Activated CD4-positive, alpha-beta T cell treated with anti-CD3 and anti-CD28 coated beads, Interleukin-2, amount 50 U/mL, for 1 hour (primary cell): ENCODE results near the gene OR10P1.
"Not testable (repeated sequence)": the region's sequence is repeated elsewhere in the genome, so short reads cannot be mapped to it uniquely, and the experiment has no call there.

Experiments
- DNase-seq: peaks from one replicate; pipeline ENCODE4 v3.0.0-alpha.2; 2020

The OR10P1 gene, protein sequence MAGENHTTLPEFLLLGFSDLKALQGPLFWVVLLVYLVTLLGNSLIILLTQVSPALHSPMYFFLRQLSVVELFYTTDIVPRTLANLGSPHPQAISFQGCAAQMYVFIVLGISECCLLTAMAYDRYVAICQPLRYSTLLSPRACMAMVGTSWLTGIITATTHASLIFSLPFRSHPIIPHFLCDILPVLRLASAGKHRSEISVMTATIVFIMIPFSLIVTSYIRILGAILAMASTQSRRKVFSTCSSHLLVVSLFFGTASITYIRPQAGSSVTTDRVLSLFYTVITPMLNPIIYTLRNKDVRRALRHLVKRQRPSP

DNA sequence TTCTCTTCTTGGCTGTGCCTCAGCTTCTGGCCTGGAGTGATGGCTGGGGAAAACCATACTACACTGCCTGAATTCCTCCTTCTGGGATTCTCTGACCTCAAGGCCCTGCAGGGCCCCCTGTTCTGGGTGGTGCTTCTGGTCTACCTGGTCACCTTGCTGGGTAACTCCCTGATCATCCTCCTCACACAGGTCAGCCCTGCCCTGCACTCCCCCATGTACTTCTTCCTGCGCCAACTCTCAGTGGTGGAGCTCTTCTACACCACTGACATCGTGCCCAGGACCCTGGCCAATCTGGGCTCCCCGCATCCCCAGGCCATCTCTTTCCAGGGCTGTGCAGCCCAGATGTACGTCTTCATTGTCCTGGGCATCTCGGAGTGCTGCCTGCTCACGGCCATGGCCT, at the start of gene OR10P1:
OR10P1 (plus strand) TSS at position 40 of the 400 bp plus-strand sequence; CDS start at position 40, 0 bp downstream.
- no peak for DNase-seq

DNA sequence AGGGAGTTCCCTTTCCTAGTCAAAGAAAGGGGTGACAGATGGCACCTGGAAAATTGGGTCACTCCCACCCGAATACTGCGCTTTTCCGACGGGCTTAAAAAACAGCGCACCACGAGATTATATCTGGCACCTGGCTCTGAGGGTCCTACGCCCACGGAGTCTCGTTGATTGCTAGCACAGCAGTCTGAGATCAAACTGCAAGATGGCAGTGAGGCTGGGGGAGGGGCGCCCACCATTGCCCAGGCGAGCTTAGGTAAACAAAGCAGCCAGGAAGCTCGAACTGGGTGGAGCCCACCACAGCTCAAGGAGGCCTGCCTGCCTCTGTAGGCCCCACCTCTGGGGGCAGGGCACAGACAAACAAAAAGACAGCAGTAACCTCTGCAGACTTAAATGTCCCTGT, 46.5 kb upstream of the OR10P1 start:
- not testable (repeated sequence) for DNase-seq

DNA sequence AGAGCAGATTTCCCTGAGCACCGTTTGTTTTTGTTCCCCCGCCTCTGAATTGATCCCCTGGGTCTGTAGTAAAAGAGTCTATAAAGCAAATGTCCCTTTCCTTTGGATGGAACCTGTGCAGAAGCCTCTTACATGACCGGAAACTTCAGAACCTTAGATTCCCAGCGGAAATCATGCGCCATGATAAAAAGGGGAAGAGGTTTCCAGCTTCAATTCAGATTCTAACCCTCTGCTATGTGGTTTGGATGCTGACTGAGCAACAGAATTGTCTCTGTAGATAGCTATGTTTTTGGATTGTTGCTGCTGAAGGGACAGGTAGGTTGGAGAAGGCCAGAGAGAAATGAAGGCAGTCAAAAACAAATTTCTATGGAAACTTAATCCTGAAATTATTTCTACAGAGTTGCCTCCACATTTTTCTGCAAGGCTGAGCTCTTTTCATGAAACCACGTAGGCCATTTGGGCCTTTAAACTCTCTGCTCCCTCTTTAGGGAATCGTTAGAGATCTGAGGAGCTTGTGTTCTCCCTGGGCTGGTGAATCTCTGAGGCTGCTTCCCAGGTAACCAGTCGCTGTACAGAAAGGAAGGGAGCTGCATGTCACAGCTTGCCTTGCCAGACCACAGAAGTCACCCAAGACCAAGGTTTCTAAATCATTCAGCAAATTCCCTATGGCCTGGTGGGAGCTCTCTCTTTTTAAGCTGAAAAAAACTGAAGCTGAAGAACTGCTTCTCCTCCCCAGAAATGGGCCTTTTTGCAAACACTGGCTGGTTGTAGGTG, 28.7 kb upstream of the OR10P1 start:
- no peak for DNase-seq

DNA sequence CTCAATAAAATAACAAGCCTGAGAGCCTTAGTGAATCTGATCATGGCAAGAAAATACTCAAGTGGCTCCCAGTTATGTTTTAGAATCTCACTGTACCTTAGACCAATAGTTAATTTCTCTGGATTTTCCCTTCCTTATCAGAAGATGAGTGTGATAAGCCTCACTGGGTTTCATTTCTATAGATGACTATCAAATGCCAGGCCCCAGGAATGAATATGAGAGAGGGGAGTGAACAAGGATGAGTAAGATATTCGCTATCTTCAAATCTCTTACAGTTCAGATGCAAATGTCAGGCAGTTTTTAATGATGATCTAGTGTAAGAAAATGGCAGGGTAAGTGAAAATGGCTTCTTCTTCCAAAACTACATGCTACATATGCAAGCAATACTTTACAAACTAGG, 26.1 kb upstream of the OR10P1 start:
- DNase-seq = no peak

DNA sequence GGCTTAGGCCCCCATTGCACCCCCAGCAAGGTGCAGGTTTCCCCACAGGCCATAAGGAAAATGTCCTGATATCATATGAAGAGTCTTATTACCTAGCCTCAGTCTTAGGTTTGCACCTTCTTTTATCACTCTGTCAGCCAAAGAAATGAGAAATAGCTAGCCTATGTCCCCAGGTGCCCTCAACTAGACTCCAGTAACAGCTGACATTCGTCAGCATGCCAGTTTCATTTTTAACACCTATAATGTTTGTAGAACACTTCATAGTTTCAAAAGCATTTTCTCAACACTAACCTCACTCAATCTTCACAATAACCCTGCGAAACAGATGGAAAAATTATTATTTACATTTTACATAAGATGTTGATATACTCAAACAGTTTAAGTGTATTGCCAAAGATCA, 24.0 kb upstream of the OR10P1 start:
- no peak for DNase-seq

DNA sequence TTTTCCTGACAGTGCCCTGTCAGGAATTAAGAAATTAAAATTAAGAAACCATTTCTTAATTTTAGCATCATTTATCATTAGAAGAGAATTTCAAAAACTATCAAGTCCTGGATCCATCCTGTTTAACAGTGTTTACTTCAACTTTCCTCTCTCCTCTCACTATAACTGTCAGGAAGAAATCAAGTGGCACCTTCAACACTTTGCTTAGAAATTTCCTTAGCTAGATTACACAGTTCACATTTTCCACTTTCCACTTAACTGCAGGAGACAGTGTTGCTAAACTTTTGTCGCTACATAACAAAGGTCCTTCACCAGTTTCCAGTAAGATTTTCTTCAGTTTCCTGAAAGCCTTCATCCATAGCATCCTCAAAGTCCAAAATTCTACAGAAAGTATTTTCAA, 21.9 kb upstream of the OR10P1 start:
- no peak for DNase-seq

DNA sequence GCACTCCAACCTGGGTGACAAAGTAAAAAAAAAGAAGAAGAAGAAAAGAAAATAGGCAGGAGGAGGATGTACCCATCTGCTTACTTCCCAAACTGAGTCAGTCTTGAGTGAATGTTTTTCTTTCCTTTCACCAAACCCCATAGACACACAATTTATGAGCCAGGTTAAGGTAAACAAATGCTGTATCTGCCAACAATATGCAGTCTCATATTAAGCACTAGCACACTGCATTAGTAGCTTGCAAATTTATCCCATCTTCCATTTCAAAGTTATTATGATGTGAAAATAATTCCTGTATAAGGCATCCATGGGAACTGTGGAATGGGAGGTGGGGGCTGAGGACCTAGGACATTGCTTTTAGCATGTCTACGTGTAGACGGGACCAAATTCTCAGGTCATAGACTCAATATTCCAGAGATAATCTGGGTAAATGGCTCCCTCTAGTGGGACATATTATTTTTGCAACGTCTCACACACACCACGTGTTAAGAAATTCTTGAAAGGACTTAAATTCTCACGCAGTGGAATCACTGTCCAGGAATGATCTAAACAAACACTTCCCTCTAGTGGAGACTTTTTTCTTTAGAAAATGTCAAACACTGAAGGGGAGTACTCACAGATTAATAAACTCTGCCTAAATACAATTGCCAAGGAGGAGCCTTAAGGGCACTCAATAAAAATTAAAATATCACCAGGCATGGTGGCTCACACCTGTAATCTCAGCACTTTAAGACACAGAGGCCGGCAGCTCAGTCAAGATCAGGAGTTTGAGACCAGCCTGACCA, 17.1 kb upstream of the OR10P1 start:
- DNase-seq = no peak

DNA sequence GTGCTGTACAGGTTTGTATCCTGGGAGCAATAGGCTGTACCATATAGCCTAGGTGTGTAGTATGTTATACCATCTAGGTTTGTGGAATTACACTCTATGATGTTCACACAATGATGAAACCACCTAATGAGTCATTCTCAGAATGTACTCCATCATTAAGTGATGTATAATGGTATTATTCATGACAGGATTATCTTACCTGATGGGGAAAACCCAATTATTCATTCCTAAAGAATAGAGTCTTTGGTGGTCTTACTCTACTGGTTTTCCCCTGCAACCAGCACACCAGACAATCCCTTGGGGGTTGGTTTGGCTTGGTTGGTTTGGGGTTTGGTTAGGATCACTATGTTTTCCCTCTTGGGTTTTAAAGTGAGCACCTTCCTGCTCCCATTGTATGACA, 12.6 kb upstream of the OR10P1 start:
- no peak for DNase-seq

DNA sequence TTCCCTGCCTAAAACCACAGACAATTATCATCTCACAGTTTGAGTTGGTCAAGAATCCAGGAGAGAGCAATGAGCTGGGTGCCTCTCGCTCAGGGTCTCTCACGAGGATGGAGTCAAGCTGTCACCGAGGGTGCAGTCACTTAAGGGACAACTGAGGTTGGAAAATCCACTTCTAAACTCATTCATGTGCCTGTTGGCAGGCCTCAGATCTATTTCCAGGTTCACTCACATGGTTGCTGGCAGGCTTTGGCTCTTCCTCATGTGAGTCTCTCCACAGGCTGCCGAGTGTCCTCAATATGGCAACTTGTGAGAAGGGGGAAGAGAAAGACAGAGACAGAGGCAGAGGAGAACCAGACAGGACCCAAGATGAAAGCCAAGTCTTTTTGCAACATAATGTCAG, 10.5 kb upstream of the OR10P1 start:
- no peak for DNase-seq

DNA sequence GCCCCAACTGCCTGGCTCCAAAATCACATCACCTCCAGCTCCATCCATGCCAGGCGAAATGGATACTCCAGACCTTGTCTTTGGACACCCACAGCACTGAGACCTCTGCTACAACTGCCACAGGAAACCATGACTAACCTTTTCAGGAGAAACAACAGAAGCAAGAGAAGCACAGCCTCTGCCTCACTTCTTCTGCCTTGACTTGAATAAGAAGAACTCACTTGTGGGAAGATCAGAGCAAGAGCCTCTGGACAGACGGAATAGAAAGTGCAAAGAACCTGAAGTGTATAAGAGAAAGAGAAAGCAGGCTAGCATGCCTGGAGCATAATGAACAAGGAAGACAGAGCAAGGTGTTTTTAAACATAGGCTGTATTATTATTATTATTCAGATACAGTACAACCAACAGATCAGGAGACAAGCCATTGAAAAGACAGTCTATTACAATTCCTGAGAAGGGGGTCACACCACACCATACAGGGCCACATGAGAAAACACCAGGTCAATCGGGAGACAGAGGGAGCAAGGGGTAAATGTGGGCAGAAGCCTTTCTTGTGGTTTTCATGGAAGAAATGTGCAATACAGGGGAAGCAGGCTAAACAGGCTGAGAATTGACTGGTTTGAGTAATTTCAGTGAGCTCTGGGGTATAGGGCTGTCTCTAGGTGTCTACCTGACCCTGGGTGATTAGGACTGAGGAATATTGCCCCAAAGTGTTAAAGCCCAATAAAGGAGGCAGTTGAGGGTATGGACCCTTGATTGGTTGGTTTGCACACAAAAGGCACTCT, 7.4 kb upstream of the OR10P1 start:
- no peak for DNase-seq

DNA sequence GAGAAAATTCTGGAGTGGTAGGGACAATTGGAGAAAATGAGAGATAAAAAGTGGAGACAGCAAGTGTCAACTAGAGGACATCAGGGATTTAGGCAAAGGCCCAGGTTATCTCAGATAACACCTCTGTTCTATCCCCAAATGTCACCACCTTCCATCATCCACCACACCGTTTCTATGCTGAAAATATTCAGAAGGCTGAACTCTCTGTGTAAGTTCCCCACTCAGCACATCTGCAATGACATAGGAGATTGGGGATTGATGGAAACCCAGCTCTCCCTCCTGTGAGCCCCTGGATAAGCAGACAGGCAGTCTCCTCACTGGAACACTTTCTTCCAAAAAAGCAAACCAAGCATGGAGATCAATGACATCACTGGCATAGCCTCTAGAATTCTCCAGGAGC, 5.6 kb upstream of the OR10P1 start:
- DNase-seq = no peak

DNA sequence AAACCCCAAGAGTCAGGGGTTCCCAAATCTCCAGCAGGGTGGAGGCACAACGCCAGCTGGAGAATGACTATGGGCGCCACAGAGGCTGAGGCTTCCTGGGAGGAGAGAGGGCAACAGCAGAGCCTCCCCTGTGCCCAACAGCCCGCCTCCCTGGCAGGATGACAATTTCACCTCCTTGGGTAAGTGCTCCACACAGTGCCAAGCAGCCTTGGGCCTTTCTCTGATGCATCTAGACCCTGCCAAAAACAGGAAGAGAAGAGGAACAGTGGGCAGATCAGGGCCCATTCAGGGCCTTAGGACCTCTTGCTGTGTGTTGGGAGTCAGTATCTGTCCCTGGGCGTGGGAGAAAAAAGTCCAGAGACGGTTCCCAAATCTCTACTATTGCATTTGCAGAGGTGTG, 5.0 kb upstream of the OR10P1 start:
- no peak for DNase-seq

DNA sequence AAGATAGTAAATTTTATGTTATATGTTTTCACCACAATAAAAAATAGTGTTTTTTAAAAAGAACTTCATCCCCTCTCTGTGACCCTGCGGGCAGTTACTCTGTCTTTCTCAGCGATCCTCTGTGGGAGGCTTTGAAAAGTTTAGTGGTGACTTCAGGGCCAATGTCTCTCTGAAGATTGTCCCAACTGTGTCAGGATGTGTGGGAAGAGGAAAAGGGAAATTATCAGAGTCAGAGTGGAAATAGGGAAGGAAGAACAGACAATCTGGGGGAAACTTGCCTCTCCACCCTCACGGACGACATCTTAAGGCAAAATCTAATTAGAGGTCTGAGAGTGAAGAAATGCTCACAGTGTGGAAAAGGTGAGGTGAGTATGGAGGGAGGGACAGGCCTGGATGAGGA, 3.5 kb upstream of the OR10P1 start:
- DNase-seq = no peak

DNA sequence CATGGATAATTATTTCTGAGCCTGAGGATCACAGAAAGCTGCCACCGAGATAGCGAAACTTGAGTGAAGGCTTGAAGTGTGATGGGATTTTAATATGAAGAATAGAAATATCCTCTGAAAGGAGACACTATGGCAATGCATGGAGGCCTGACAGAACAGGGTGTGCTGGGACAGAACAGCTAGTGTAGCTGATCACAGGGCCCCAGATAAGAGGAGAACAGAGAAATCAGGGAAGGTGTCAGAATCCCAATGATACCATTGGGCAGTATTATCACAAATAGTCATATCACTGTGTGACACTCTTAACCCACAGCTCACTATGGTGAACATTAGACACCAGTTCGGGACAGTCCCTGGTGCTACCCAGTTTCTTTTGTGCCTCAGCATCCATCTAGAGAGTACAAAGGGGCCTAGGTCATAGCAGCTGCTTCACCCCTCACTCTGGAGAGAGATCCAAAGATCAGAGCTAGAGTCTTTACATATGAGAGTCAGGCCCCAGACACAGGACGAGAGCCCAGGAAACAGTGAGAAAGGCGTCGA, 506 bp upstream of the OR10P1 start:
- DNase-seq = no peak

DNA sequence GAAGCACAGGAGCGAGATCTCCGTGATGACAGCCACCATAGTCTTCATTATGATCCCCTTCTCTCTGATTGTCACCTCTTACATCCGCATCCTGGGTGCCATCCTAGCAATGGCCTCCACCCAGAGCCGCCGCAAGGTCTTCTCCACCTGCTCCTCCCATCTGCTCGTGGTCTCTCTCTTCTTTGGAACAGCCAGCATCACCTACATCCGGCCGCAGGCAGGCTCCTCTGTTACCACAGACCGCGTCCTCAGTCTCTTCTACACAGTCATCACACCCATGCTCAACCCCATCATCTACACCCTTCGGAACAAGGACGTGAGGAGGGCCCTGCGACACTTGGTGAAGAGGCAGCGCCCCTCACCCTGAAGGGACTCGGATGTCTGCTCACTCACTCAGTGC, 775 bp downstream of the OR10P1 start:
- DNase-seq = peak; percentile 16

DNA sequence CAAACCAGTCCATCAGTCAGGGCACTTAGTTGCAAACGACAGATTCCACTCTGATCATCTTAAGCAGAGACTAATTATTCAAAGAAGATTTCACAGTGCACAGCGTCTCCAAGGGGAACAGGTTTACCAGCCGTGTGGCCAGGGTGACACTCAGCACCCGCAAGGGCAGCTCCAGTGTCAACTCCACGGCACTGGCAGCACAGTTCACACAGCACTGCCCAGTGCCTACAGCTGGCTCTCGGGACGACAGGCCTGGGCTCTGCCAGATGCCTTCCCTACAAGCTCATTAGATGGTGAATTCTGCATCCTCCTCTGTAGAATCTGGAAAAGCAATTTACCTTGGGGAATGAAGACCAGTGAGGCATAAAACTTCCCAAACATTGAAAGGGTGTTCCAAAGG, 4.9 kb downstream of the OR10P1 start:
- DNase-seq = no peak

DNA sequence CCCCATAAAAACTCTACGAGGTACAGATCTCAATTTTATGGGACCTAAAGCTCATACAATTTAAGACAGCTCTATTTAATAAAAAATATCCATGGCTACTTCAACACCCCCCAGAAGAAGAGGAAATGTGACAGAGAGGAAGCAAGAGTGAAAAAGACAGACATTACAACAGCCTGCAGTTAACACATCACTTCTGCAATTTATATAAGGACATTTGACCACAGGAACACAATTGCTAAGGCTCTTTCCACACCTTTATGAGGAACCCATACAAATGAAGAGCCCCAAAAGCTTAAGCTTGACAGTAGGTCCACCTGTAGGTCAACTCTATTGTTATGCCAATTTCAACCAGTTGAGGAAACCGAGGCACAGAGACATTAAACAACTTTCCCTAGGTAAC, 5.6 kb downstream of the OR10P1 start:
- no peak for DNase-seq

DNA sequence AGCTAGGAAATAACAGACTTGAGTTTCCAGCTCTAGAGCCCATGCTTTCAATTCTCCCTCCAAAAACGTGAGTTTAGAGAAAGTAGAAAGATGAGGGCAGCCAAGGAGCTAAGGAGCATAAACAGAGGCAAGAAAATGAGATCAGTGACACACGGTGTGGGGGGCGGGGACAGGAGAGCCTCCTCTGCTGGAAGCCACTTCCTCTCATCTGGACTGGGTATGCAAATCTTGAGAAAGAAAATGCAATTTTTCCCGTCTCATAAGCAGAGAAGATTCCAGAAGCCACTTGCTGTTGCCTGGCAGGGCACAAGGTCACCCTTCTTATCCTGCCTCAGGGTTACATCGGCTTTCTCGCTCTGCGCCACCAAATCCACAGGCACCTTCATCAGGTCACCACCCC, 6.0 kb downstream of the OR10P1 start:
- no peak for DNase-seq

DNA sequence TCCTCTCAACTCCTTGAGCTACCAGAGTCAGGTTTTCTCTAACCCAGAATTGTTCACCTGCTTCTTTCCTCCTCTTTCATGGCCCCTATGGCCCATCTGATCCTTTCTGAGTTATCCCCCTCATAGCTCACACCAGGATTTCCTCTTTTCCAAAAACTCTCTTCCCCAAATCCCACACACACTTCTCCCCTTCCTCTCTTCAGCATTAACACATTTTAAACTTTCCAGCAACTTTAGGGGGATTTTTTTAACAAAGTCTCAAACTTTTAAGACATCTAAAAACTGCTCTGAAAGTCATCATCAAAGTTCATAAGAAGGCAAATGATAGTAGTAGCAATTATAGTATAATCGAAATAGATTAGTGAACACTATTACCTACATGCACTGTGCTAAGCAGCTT, 7.9 kb downstream of the OR10P1 start:
- no peak for DNase-seq

DNA sequence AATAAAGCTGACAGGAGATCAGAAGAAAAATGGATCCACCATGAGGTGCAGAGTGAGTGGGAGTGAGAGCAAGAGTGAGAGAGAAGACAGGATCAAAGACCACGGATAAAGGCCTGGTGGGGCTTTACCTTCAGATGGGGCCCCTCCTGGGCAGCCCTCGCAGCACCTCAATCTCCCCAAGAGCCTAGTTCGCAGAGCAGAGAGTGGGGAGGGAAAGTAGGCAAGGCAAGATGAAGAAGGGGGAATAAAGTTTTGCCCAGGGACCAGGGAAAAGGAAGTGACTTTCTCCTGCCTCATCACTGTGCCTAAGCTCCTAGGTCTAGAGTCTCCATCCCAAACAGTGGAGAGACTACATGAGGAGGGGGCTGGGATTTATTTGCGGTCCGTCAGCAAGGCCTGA, 10.3 kb downstream of the OR10P1 start:
- DNase-seq = no peak

DNA sequence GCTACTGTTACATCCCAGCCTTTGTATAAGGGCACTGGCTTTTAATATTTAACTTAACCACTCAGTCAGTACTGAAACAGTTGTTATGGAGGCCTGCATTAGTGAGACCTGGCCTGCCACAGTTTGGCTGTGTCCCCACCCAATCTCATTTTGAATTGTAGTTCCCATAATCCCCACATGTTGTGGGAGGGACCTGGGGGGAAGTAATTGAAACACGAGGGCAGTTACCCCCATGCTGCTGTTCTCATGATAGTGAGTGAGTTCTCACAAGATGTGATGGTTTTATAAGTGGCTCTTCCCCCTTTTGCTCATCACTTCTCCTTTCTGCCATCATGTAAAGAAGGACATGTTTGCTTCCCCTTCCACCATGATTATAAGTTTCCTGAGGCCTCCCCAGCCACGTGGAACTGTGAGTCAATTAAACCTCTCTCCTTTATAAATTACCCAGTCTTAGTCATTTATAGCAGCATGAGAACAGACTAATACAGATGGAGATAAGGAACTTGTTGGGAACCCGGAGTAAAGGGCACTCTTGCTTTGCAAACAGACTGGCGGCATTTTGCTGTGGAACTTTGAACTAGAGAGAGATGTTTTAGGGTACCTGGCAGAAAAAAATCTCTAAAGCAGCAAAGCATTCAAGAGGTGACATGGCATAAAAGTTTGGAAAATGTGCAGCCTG, 14.1 kb downstream of the OR10P1 start:
- DNase-seq = not testable (repeated sequence)

DNA sequence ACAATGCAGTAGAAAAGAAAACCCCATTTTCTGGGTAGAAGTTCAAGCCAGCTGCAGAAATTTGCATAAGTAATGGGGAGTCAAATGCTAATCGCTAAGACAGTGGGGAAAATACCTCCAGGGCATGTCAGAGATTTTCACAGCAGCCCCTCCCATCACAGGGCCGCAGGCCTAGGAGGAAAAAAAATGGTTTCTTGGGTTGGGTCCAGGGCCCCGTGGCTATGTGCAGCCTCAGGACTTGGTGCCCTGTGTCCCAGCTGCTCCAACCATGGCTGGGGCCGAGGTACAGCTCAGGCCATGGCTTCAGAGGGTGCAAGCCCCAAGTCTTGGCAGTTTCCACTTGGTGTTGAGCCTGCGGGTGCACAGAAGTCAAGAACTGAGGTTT, 14.6 kb downstream of the OR10P1 start:
- no peak for DNase-seq
